ENCODE results near the gene SRC.

Gene SRC

GRCh38 chr20:37350649-37351574 is 5.0 kb downstream of the SRC start:
- no peak for DNase-seq (ENCODE audit: low read depth in 2 of 2)

DNA sequence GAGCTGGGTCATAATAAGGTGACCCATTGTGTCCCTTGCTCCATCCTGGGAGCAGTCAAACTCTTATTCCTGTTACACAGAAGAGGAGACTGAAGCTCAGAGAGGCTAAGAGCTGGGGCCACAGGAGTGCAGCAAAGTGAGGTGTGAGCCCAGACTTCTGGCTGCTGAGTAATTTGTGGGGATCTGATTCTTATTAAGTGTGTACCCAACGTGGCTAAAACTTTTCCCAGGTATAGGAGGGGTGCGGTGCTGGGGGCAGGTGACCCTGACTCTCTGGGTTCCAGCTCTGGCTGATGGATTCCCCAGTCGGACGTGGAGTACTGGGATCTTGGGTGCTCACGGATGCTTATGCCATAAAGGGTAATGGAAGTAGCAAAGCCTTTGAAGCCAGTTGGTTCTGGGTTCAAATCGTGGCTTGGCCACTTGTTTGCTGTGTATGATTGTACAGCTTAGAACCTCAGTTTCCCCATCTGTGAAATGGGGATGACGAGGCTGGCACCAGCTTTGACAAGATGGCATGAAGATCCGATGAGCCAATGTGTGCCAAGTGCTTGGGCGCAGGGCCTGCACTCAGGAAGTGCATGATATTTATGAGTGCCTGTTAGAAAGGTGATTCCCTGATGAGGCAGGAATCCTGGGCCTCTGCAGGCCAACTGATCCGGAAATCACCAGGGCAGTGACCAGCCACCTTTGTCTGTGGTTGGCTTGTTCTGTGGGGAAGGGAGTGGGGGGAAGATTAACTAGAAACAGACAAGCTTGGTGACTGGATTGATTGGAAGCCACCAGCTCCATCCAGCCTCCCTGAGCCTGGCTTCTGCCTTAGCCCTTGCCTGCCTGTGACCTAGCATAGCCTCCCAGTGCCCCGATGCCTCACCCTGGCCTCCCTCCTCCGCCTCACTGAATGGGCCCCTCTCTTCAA is 6.0 kb downstream of the SRC start:
- no peak for DNase-seq (ENCODE audit: low read depth in 2 of 2)

- DNase-seq (ENCODE audit: low read depth in 2 of 2) = no peak
These were observed 6.7 kb downstream of the SRC start for GRCh38 chr20:37352608-37352980.

DNA sequence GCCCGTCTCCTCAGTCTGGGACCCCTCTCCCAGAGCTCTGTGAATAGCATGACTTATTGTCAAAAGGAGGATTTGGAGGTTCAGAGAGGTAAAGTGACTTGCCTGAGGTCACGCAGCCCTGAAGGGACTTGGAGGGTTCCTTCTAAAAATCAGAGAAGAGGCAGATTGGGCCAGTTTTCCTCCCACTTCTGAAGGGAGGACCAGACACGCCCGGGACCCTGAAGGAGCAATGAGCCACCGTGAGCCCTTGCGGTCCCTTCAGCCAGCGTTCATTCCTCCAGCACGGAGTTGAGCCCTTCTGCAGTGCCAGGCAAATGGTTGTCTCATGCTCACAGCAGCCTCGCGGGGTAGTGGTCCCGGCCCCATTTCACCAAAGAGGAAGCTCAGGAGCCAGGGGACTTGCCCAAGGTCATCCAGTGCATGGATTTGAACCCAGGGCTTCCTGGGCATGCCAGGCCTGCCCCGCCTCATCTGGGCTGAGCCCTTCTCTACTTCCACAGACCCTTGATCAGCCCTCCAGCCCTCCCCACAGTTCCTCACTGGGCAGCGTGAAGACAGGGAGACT is 7.4 kb downstream of the SRC start:
- no peak for DNase-seq (ENCODE audit: low read depth in 2 of 2)

DNA sequence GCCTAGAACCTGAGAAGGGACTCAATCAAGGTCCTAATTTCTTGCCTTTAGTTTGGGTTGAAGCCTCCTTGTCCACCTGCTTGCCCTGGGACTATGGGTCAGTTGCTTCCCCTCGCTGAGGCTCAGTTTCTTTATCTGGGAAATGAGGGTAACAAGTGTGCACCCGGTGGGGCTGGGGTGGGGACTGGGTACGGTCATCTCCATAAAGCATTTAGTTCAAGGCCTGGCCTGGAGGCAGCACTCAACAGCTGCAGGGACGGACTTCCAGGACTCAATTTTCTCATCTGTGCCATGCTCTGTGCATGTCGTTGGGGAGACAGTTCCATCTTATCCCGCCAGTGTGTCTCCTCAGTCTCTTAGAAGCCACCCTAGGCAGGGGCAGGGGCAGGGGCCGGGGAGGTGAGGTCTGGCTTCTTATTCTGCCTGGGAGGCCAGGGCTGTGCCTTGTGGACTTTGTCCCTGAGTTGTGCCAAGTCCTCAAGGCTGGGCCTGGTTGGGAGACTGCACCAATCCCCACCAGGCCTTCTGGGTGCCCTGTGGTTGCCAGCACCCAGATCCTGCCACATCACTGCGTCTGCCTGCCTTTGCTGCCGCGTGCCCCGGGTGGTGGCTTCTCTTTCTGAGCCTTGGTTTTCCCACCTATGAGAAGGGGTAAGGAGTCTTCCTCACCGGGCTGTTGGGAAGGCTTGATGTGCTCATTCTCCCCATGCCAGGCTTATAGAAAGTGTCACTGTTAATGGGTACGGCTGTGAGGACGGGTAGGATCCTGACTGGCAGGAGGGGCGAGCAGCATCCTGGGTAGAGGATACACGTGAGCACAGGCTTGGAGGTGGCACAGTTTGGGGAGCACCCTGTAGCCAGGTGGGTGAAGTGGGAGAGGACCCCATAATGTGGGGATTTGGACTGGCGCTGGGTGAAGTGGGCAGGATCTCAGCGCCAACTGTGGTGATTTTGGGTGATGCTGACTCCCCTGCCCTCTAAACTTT is 8.6 kb downstream of the SRC start:
- no peak for DNase-seq (ENCODE audit: low read depth in 2 of 2)

- no peak for DNase-seq (ENCODE audit: low read depth in 2 of 2)
These were observed 9.6 kb downstream of the SRC start for GRCh38 chr20:37355252-37356180.

- DNase-seq (ENCODE audit: low read depth in 2 of 2) = no peak
These were observed 10.4 kb downstream of the SRC start for GRCh38 chr20:37356387-37356786.

DNA sequence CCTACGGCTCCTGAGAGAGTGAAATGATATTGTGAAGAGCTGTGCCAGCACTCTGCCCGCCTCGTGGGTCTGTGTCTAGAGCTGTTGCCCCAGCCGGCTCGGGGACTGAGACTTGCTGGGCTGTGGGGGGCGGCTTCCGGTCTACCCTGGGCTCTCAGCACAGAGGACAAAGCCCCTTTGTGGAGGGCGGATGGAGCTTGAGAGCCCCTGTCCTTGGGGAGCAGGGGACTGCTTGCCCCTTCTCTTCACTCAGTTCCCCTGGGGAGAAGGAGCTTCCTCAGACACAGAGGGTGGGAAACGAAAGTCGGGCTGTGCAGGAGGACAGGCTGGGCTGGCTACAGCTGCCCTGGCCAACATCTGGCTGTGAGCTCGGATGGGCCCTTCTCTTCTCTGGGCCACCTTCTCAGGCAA is 11.0 kb downstream of the SRC start:
- no peak for DNase-seq (ENCODE audit: low read depth in 2 of 2)

- DNase-seq (ENCODE audit: low read depth in 2 of 2) = no peak
These were observed 11.8 kb downstream of the SRC start for GRCh38 chr20:37357481-37358365.

DNA sequence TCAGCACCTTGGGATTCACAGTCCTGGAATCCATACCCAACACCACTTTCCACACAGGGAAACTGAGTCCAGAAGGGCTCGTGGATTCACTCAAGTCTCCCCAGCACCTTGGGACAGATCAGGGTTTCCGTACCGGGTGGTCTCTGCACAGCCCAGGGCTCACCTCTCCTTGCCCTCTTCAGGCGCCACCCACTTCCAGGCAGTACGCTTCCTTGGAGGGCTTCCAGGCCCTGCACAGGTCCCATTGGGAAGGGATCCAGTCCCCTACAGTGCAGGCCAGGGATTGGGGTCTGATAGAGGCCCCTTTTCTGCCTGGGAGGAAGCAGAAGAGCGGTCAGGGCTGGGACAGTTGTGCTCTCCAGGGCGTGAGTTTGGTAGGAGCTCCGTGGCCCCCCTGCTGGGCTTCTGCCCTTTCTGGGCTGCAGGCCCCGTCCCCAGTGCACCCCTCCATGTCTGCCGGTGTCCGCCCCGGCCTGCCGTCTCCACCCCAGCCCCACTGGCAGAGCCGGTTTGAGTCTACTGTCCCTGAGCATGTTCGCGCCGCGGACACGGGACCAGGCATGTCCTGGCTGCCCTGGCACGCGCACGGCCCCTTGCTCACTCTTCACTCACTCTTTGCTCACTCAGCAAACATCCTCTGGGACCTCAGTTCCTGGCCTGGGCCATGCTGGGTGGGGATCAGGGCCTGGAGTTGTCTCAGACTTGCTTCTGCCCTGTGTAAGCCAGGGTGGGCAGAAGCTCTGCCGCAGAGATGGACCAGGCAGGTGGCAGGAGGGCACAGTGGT is 12.6 kb downstream of the SRC start:
- DNase-seq (ENCODE audit: low read depth in 2 of 2) = no peak

DNA sequence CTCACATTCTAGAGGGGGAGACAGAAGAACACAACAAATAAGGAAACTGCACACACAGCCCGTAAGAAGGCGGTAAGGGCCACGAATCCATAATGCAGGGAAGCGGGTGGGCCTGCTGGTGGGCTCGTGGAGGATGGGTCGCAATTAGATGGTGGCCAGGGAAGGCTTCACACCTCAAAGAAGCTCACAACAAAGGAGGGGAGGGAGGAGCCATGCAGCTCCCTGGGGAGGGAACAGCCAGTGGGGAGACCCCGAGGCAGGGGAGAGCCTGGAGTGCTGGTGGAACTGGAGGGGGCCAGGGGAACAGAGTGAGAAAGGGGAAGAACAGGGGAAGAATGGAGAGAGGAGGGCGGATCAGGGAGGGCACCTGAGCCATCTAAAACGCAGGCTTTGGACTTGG is 13.4 kb downstream of the SRC start:
- DNase-seq (ENCODE audit: low read depth in 2 of 2) = no peak

DNA sequence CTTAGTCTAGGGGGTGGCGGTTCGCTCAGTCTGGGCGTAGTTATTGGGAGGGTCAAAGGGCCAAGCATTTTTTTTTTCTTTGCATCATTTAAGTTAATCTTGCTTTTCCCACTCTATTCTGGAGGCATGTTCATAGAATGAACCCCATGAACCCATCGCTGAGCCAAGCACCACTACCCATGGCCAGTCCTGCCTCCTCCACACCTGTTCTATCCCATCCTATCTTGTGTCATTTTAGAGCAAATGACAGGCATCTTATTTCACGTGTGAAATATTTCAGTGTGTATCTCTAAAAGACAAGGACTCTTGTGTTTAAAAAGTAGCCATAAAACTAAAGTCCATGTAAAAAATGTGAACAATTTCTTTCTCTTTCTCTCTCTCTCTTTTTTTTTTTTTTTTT is 13.9 kb downstream of the SRC start:
- no peak for DNase-seq (ENCODE audit: low read depth in 2 of 2)

DNA sequence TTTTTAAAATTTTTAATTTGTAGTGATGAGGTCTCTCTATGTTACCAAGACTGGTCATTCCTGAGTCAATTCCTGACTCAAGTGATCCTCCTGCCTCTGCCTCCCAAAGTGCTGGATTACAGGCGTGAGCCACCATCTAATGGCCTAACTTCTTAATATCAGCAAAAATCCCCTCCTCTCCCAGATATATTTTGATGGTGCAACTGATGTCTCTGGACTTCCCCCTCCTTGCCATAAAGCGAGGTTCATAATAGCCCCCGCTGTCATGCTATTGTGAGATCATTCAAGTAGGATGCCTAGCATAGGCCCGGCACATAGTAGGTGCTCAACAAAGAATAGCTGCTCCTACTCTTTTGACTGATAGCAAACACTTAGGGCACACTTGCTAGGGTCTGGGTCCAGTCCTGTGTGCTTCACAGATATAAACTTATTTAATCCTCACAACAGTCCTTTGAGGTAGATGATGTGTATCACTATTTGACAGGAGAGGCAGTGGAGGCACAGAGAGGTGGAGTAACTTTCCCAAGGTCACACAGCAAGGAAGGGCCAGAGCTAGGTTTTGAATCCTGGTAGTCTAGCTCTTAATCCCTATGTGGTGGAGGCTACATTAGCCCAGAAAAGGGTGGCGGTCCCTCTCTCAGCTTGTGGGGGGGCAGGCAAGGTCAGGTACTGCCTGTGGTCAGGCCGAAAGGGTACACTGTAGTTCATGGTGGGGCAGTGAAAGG is 14.6 kb downstream of the SRC start:
- no peak for DNase-seq (ENCODE audit: low read depth in 2 of 2)

DNA sequence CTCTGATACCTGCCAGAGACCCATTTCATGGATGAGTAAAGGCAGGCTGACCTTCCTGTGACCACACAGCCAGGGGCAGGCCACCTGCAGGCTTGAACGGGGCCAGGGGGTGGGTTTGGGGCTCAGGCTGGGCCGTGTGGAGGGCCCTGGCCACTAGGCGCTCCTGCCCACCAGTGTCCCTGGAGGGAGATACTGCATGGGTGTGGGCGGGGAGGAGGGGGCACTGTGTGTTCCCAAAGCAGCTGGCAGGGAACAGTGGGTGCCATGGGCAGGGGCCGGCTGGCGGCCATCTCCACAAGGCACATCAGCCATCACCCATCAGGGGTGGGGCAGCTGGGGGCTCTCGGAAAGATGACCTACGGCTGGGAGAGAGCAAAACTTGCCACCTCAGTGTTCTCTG is 15.4 kb downstream of the SRC start:
- no peak for DNase-seq (ENCODE audit: low read depth in 2 of 2)

DNA sequence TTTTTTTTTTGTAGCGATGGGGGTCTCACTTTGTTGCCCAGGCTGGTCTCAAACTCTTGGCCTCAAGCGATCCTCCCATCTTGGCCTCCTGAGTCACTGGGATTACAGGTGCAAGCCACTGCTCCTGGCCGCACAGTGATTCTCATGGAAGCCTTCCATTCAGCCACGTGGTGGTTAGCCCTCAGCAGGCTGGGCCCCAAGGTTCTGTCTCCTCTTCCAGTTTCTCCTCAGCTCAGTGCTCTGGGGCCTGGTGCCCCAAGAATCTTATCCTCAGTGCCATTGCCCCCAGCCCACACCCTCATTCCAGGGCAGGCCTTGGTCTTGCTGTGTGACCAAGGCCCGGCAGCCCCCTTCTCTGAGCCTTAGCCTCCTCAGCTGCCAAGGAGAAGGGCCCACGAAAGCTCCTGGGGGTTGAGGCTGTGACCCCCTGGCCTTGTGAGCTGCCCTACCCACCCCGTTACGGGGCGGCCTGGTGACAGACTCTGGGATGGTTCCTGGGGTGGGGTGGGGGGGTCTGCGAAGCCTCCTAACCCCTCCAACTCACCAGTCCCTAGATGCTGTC is 16.4 kb downstream of the SRC start:
- no peak for DNase-seq (ENCODE audit: low read depth in 2 of 2)

DNA sequence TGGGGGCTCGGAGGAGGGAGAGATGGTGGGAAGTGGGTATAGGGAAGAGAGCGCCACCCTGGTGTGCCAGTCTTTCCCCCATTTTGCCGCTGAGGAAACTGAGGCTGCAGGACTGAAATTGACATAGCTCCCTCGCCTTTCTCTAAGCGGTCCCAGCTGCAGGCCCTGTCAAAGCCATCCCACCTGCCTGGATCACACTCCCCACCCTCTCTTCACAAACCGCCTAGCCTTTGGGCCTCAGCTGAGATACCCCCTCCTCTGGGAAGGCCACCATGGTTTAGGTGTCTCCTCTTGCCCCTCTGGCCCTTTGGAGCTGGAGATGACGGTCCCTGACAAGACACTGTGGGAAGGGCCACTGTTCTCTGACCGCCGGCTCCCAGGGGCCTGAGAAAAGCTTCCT is 16.9 kb downstream of the SRC start:
- DNase-seq (ENCODE audit: low read depth in 2 of 2) = no peak

All from fibroblast of skin of left biceps (primary cell).